Heart left ventricle (tissue), 16 donors: ENCODE data around the gene DACT2. TPM values are rescaled to one million over a fixed set of nuclear protein-coding genes. Genes with fewer than 3 reads are reported as not detected.

Experiments used
- ATAC-seq, 4 donors: fragments of 200-7000 bp; cut with Tn5 transposase; one replicate each; pipeline ENCODE4 v1.9.1; 2020 to 2022; ENCODE audit warnings: moderate library complexity in 4 of 4, mild to moderate bottlenecking in 3 of 4, moderate number of reproducible peaks in 1 of 4
- DNase-seq, 5 donors: peaks; one replicate each; pipeline ENCODE4 v3.0.0-alpha.2; 2020
- H3K27ac ChIP-seq, 12 donors: fragments of 200-600 bp; sonication (generic) in 4 of 12; one replicate each; pipeline versions ENCODE4 v1.5.0 to v1.8.0; 2016 to 2022; ENCODE audit warnings: mild to moderate bottlenecking in 2 of 12
- H3K27me3 ChIP-seq, 9 donors: fragments of 200-600 bp; sonication (generic) in 2 of 9; one replicate each; pipeline versions ENCODE4 v1.5.1 to v1.8.0; 2016 to 2022; ENCODE audit warnings: mild to moderate bottlenecking in 3 of 9
- H3K36me3 ChIP-seq, 9 donors: fragments of 200-600 bp; sonication (generic) in 2 of 9; one replicate each; pipeline versions ENCODE4 v1.5.0 to v1.8.0; 2018 to 2022; ENCODE audit warnings: mild to moderate bottlenecking in 2 of 9
- H3K4me1 ChIP-seq, 12 donors: fragments of 200-600 bp; sonication (generic) in 4 of 12; one replicate each; pipeline versions ENCODE4 v1.5.0 to v1.8.0; 2016 to 2022; ENCODE audit warnings: mild to moderate bottlenecking in 3 of 12
- H3K4me3 ChIP-seq, 12 donors: fragments of 200-600 bp; sonication (generic) in 4 of 12; one replicate each; pipeline versions ENCODE4 v1.5.0 to v1.8.0; 2017 to 2022; ENCODE audit warnings: mild to moderate bottlenecking in 9 of 12, moderate library complexity in 4 of 12
- H3K9me3 ChIP-seq, 12 donors: fragments of 200-600 bp; sonication (generic) in 4 of 12; one replicate each; pipeline versions ENCODE4 v1.5.0 to v1.8.0; 2016 to 2022; ENCODE audit warnings: mild to moderate bottlenecking in 1 of 12
- CTCF ChIP-seq, 12 donors: fragments of 200-600 bp; sonication (generic) in 4 of 12; IDR thresholded peaks; one replicate each; pipeline versions ENCODE4 v1.5.0 to v1.8.0; 2018 to 2022; ENCODE audit warnings: antibody characterized with exemption in 12 of 12, mild to moderate bottlenecking in 5 of 12
- POLR2A ChIP-seq, 2 donors: fragments of 450-650 bp; IDR thresholded peaks; one replicate each; pipeline ENCODE4 v1.6.1; 2017; ENCODE audit warnings: antibody characterized with exemption in 2 of 2, mild to moderate bottlenecking in 2 of 2, moderate library complexity in 2 of 2
- WGBS, 4 donors: extraction: QIAGEN DNeasy Blood & Tissue Kit in 2 of 4; methylation state at CpG; one replicate each; pipeline versions ENCODE4 v1.1.5 to v1.1.7; 2013 to 2018; 5-methylcytosine and 5-hydroxymethylcytosine counted together
- intact Hi-C, 10 donors: fragments of 100-400 bp; cut with DNase I; formaldehyde crosslinking; loops; one replicate each; pipeline versions ENCODE4 v1.11.1 to v1.14.2; 2022
- polyA plus RNA-seq, 2 donors: library from polyadenylated mRNA; stranded (reverse); fragments of 200-250 nt; gene quantifications; one replicate each; pipeline ENCODE4 v1.2.3, GENCODE V29; 2013
- total RNA-seq, 9 donors: library from RNA; depleted of rRNA in 2 of 9; stranded (reverse); fragments of >200 nt in 2 of 9; fragmentation: NEBNext Ultra II Directional in 3 of 9; extraction: Animal tissue kit (Norgen Biotek cat#: 25700) in 3 of 9; gene quantifications; one replicate each; pipeline versions ENCODE4 v1.1.0 to v1.2.4, GENCODE V29; 2016 to 2023
- donor health status: ischemic (EF 13 %, LVEDD 7.1; RV severe dilation, severe dysfunction).
- donor health status: healthy with polysubstance abuse.
- donor health status: DM: no; HTN: yes; CAD: no.
- donor health status: DM: no; HTN: no; CAD: no.
- donor health status: ischemic (EF 25% LVEDD 6.9; RV normal size, moderate dysfunction).
- donor health status: ischemic (EF 25% LVEDD 5.7; RV mildly dilated, moderate dysfunction).
- donor health status: healthy.
- donor health status: DM: yes; HTN: yes; CAD: no.
- donor health status: ischemic (EF 35%, LVEDD 5.7; RV mildly dilated, moderate dysfunction).
- donor health status: nonischemic (EF 11% LVEDD 7.7; RV severe dilation, severe dysfunction).
- donor health status: DM: yes; HTN: yes; CAD: no.
- donor health status: PGD.
- donor health status: ischemic (EF 29% LVEDD 5.4; RV normal size, mild dysfunction).
- donor health status: nonischemic (EF 23%, LVEDD 6.1; RV moderate dilation, normal function).

The DACT2 gene
- total and polyA plus RNA-seq, 11 donors = 0.14 to 3.8 (median 0.30) TPM

- DNase-seq (no peak), ATAC-seq (no peak)
- no peaks in the 10 kb centered on the region for H3K36me3 ChIP-seq
- no peaks in the 10 kb centered on the region for H3K9me3 ChIP-seq
- WGBS, 4 donors = 87 to 90% (median 89%) methylated on average over 32 of the region's 32 CpGs
- H3K4me3 ChIP-seq = no peak overlapping the region
- H3K27ac ChIP-seq = no peak overlapping the region
- TF ChIP-seq CTCF (IDR thresholded peaks at IDR 0.05) (no peak), POLR2A (IDR thresholded peaks at IDR 0.05) (no peak)
- H3K27me3 ChIP-seq = peaks cover 6 to 89% (median 21%) of the 10 kb centered on the region in 9 donors
- intact Hi-C loops = no loop called here
- no peaks in the 10 kb centered on the region for H3K4me1 ChIP-seq
These were observed 42.9 kb downstream of the DACT2 start for GRCh38 chr6:168276576-168277273.

GRCh38 chr6:168275168-168275567 lies 44.4 kb downstream of the DACT2 start:
- DNase-seq (no peak), ATAC-seq (no peak)
- H3K27me3 ChIP-seq = peaks cover 6 to 92% (median 21%) of the 10 kb centered on the region in 9 donors
- 49 to 60% (median 53%) methylated on average over 12 of the region's 12 CpGs for WGBS, 4 donors
- no peaks in the 10 kb centered on the region for H3K36me3 ChIP-seq
- no peak for TF ChIP-seq CTCF (IDR thresholded peaks at IDR 0.05)
- TF ChIP-seq POLR2A (IDR thresholded peaks at IDR 0.05) = no peak
- no peaks in the 10 kb centered on the region for H3K4me1 ChIP-seq
- no peaks in the 10 kb centered on the region for H3K9me3 ChIP-seq
- H3K4me3 ChIP-seq = no peak overlapping the region
- intact Hi-C loops = no loop called here
- no peak overlapping the region for H3K27ac ChIP-seq

- H3K4me3 ChIP-seq = no peak overlapping the region
- ATAC-seq (no peak), DNase-seq (no peak)
- peaks cover 6 to 84% (median 13%) of the 10 kb centered on the region in 9 donors for H3K27me3 ChIP-seq
- H3K9me3 ChIP-seq = no peaks in the 10 kb centered on the region
- 56 to 66% (median 60%) methylated on average over 18 to 22 of the region's 22 CpGs for WGBS, 4 donors
- H3K36me3 ChIP-seq = no peaks in the 10 kb centered on the region
- H3K4me1 ChIP-seq = no peaks in the 10 kb centered on the region
- TF ChIP-seq POLR2A (IDR thresholded peaks at IDR 0.05) (no peak), CTCF (IDR thresholded peaks at IDR 0.05) (no peak)
- no peak overlapping the region for H3K27ac ChIP-seq
- intact Hi-C loops = no loop called here
These were observed 45.3 kb downstream of the DACT2 start for GRCh38 chr6:168274037-168274952.

GRCh38 chr6:168273441-168274036 lies 46.0 kb downstream of the DACT2 start:
- Histone ChIP-seq H3K9me3 (no peaks in the 10 kb centered on the region), H3K4me1 (no peaks in the 10 kb centered on the region), H3K27me3 (peaks cover 6 to 76% (median 13%) of the 10 kb centered on the region in 9 donors), H3K36me3 (no peaks in the 10 kb centered on the region), H3K4me3 (no peak overlapping the region), H3K27ac (no peak overlapping the region)
- TF ChIP-seq CTCF (IDR thresholded peaks at IDR 0.05) = no peak
- no peak for TF ChIP-seq POLR2A (IDR thresholded peaks at IDR 0.05)
- 63 to 71% (median 65%) methylated on average over 16 to 17 of the region's 17 CpGs for WGBS, 4 donors
- ATAC-seq (no peak), DNase-seq (no peak)
- intact Hi-C loops = no loop called here
